ENCODE measurements around the gene RFC2. TPM values are rescaled to one million over a fixed set of nuclear protein-coding genes. Genes with fewer than 3 reads are reported as not detected.
"Not testable (repeated sequence)": the region's sequence is repeated elsewhere in the genome, so short reads cannot be mapped to it uniquely, and the experiment has no call there.

The RFC2 gene
- total and polyA plus RNA-seq, 7 experiments from 2014 or later: 12.0 to 51.7 (median 19.3) TPM

DNA sequence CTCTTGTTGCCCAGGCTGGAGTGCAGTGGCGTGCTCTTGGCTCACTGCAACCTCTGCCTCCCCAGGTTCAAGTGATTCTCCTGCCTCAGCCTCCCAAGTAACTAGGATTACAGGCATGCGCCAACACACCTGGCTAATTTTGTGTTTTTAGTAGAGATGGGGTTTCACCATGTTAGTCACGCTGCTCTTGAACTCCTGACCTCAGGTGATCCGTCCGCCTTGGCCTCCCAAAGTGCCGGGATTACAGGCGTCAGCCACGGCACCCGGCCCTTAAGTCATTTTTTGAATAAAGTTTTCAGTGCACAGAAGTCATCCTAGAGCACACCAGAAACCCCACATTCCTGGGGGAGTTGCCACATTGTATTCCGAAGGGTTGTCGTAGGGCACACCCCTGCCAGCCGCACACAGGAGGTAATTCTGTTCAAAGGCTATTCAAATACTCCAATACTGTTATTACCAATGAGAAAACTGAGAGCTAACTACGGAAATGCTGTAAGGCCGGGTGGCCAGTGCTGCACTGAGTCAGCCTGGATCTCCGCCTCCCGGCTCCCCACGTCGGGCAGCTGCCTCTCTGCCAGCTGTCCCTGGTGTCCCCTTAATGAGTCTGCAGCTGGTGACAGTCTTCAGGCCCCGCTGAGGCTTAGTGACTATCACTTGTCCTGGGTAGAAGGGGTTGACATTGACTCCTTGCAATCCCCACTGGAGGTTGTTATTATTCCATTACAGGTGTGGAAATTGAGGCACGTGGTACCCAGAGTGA, 8.6 kb upstream of the RFC2 start:
- ChIA-PET POLR2A (no interaction called here), CTCF (interaction anchor here (1.4 kb wide), 1 partner anchor 25 kb away, joined by 9 read pairs; no protein-coding TSS in a partner anchor)
- no peak for ATAC-seq
- H3K27me3 Mint-ChIP-seq: peaks cover 0 to 10% (median 4%) of the 10 kb centered on the region in 5 donors
- no peaks in the 10 kb centered on the region for H3K27me3 ChIP-seq (ENCODE audit: control insufficient read depth in 2 of 2, insufficient read depth in 2 of 2, low read length in 2 of 2)
- H3K27ac ChIP-seq (ENCODE audit: low read depth, low read length): no peak overlapping the region
- H3K4me3 ChIP-seq (ENCODE audit: low read length): no peak overlapping the region
- H3K36me3 ChIP-seq (ENCODE audit: control insufficient read depth in 2 of 3, insufficient read depth in 3 of 3, low read length in 3 of 3): no peaks in the 10 kb centered on the region
- H3K9me3 Mint-ChIP-seq: no peaks in the 10 kb centered on the region
- H3K4me1 ChIP-seq (ENCODE audit: control insufficient read depth in 2 of 2, insufficient read depth in 2 of 2, low read length in 2 of 2): no peaks in the 10 kb centered on the region
- H3K9me3 ChIP-seq (ENCODE audit: control insufficient read depth in 2 of 3, low read length in 3 of 3): no peaks in the 10 kb centered on the region
- DNase-seq: no peak
- no peak overlapping the region for H3K4me3 Mint-ChIP-seq
- intact Hi-C loops (cut with micrococcal nuclease): no loop called here
- H3K4me1 Mint-ChIP-seq: peaks cover 0 to 2% (median 0%) of the 10 kb centered on the region in 7 donors
- no peaks in the 10 kb centered on the region for H3K36me3 Mint-ChIP-seq
- H3K27ac Mint-ChIP-seq: no peak overlapping the region

DNA sequence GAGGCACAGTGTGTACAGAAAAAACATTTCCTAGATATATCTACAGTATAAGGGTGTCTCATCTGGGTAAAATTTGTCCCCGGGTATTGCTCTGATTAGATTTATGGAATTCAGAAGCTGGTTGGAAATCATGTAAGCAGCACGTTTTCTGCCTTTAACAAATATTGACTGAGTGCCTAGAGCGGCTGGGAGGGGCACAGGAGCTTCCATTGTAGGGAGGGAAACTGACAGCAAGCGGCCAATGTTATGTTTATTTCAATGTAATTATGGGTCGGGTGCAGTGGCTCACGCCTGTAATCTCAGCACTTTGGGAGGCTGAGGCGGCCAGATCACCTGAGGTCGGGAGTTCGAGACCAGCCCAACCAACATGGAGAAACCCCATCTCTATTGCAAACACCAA, 4.4 kb upstream of the RFC2 start:
- Mint-ChIP-seq H3K27ac (no peak overlapping the region), H3K4me1 (peaks cover 0 to 20% (median 10%) of the 10 kb centered on the region in 7 donors), H3K4me3 (no peak overlapping the region), H3K36me3 (peaks cover 0 to 1% (median 0%) of the 10 kb centered on the region in 5 donors), H3K27me3 (peaks cover 0 to 3% (median 0%) of the 10 kb centered on the region in 5 donors), H3K9me3 (no peaks in the 10 kb centered on the region)
- ATAC-seq: no peak
- H3K4me3 ChIP-seq (ENCODE audit: low read length): no peak overlapping the region
- CTCF ChIA-PET: no interaction called here
- POLR2A ChIA-PET: no interaction called here
- peaks cover under 1 to 2% of the 10 kb centered on the region in 2 donors for H3K4me1 ChIP-seq (ENCODE audit: control insufficient read depth in 2 of 2, insufficient read depth in 2 of 2, low read length in 2 of 2)
- DNase-seq: no peak
- intact Hi-C loops (cut with micrococcal nuclease): loop anchor here in 1 of 2 donors (10.0 kb wide), 1 partner anchor 524 kb away; the partner anchor contains the start of gene ABHD11
- H3K27me3 ChIP-seq (ENCODE audit: control insufficient read depth in 2 of 2, insufficient read depth in 2 of 2, low read length in 2 of 2): no peaks in the 10 kb centered on the region
- no peaks in the 10 kb centered on the region for H3K9me3 ChIP-seq (ENCODE audit: control insufficient read depth in 2 of 3, low read length in 3 of 3)
- H3K36me3 ChIP-seq (ENCODE audit: control insufficient read depth in 2 of 3, insufficient read depth in 3 of 3, low read length in 3 of 3): peaks cover 0 to 8% (median 0%) of the 10 kb centered on the region in 3 experiments
- H3K27ac ChIP-seq (ENCODE audit: low read depth, low read length): no peak overlapping the region

GRCh38 chr7:74256491-74257408, 2.6 kb upstream of the RFC2 start:
- H3K27me3 ChIP-seq (ENCODE audit: control insufficient read depth in 2 of 2, insufficient read depth in 2 of 2, low read length in 2 of 2): no peaks in the 10 kb centered on the region

GRCh38 chr7:74255461-74255860, 1.3 kb upstream of the RFC2 start:
- Mint-ChIP-seq H3K36me3 (peaks cover 0 to 11% (median 7%) of the 10 kb centered on the region in 5 donors), H3K27ac (peak overlapping the region in 7 of 9 donors; percentile 58 to 97 (median 92)), H3K4me3 (peak overlapping the region in 9 of 10 donors; percentile 32 to 96 (median 93)), H3K4me1 (peaks cover 0 to 34% (median 21%) of the 10 kb centered on the region in 7 donors)
- H3K9me3 Mint-ChIP-seq; H3K4me3 ChIP-seq (ENCODE audit: low read length); CTCF ChIA-PET; H3K4me1 ChIP-seq (ENCODE audit: control insufficient read depth in 2 of 2, insufficient read depth in 2 of 2, low read length in 2 of 2); DNase-seq; H3K9me3 ChIP-seq (ENCODE audit: control insufficient read depth in 2 of 3, low read length in 3 of 3); ATAC-seq; H3K27me3 Mint-ChIP-seq; H3K27me3 ChIP-seq (ENCODE audit: control insufficient read depth in 2 of 2, insufficient read depth in 2 of 2, low read length in 2 of 2): not testable (repeated sequence)
- Histone ChIP-seq H3K36me3 (ENCODE audit: control insufficient read depth in 2 of 3, insufficient read depth in 3 of 3, low read length in 3 of 3) (peaks cover 0 to 17% (median 0%) of the 10 kb centered on the region in 3 experiments), H3K27ac (ENCODE audit: low read depth, low read length) (peak overlapping the region; percentile 90)
- POLR2A ChIA-PET: interaction anchor here (1.0 kb wide), 1 partner anchor 172 kb away, joined by 4 read pairs; the partner anchor contains the start of gene LIMK1
- intact Hi-C loops (cut with micrococcal nuclease): loop anchor here (2.0 to 10.0 kb wide), 3 partner anchors 13 to 521 kb away; partner anchors contain the start of gene ABHD11 (in 1 of the 2)

More at GRCh38 chr7:74256491-74257408, 2.6 kb upstream of the RFC2 start:
- DNase-seq: no peak
- H3K9me3 Mint-ChIP-seq: no peaks in the 10 kb centered on the region
- H3K4me3 ChIP-seq (ENCODE audit: low read length): no peak overlapping the region
- no peak overlapping the region for H3K27ac ChIP-seq (ENCODE audit: low read depth, low read length)
- H3K9me3 ChIP-seq (ENCODE audit: control insufficient read depth in 2 of 3, low read length in 3 of 3): no peaks in the 10 kb centered on the region
- H3K36me3 Mint-ChIP-seq: peaks cover 0 to 4% (median 3%) of the 10 kb centered on the region in 5 donors
- ChIA-PET POLR2A (interaction anchor here (0.6 to 1.4 kb wide), 2 partner anchors 31 to 406 kb away, joined by 3 to 4 read pairs; no protein-coding TSS in a partner anchor), CTCF (no interaction called here)
- intact Hi-C loops (cut with micrococcal nuclease): loop anchor here in 1 of 2 donors (10.0 kb wide), 1 partner anchor 522 kb away; the partner anchor contains the start of gene ABHD11
- peaks cover 0 to 8% (median 0%) of the 10 kb centered on the region in 3 experiments for H3K36me3 ChIP-seq (ENCODE audit: control insufficient read depth in 2 of 3, insufficient read depth in 3 of 3, low read length in 3 of 3)
- H3K27ac Mint-ChIP-seq: peak overlapping the region in 8 of 9 donors; percentile 29 to 95 (median 65)
- no peak for ATAC-seq
- H3K4me1 ChIP-seq (ENCODE audit: control insufficient read depth in 2 of 2, insufficient read depth in 2 of 2, low read length in 2 of 2): peaks cover 6 to 8% of the 10 kb centered on the region in 2 donors
- no peaks in the 10 kb centered on the region for H3K27me3 Mint-ChIP-seq
- H3K4me1 Mint-ChIP-seq: peaks cover 0 to 32% (median 19%) of the 10 kb centered on the region in 7 donors
- H3K4me3 Mint-ChIP-seq: peak overlapping the region; percentile 14 to 94 (median 40)

- Mint-ChIP-seq H3K4me3 (peak overlapping the region; percentile 90 to 97 (median 94)), H3K36me3 (peaks cover 0 to 14% (median 9%) of the 10 kb centered on the region in 5 donors), H3K27me3 (no peaks in the 10 kb centered on the region), H3K9me3 (no peaks in the 10 kb centered on the region), H3K27ac (peak overlapping the region; percentile 88 to 97 (median 95)), H3K4me1 (peaks cover 0 to 37% (median 23%) of the 10 kb centered on the region in 7 donors)
- POLR2A ChIA-PET: interaction anchor here (0.7 to 1.2 kb wide), 3 partner anchors 14 to 171 kb away, joined by 3 to 5 read pairs (median 4); partner anchors contain the start of genes EIF4H and LIMK1
- peaks cover 0 to 22% (median 0%) of the 10 kb centered on the region in 3 experiments for H3K36me3 ChIP-seq (ENCODE audit: control insufficient read depth in 2 of 3, insufficient read depth in 3 of 3, low read length in 3 of 3)
- H3K27me3 ChIP-seq (ENCODE audit: control insufficient read depth in 2 of 2, insufficient read depth in 2 of 2, low read length in 2 of 2): no peaks in the 10 kb centered on the region
- no peaks in the 10 kb centered on the region for H3K9me3 ChIP-seq (ENCODE audit: control insufficient read depth in 2 of 3, low read length in 3 of 3)
- peak overlapping the region; percentile 90 for H3K27ac ChIP-seq (ENCODE audit: low read depth, low read length)
- intact Hi-C loops (cut with micrococcal nuclease): loop anchor here (1.0 to 10.0 kb wide), 16 partner anchors 14 to 698 kb away; partner anchors contain the start of genes ABHD11 (in 2 of the 2), CLIP2 (in 2 of the 2), EIF4H (in 2 of the 2) and GTF2I (in 2 of the 2)
- DNase-seq (peak in 1 of 9 donors; percentile 3), ATAC-seq (no peak)
- H3K4me3 ChIP-seq (ENCODE audit: low read length): peak overlapping the region; percentile 93
- H3K4me1 ChIP-seq (ENCODE audit: control insufficient read depth in 2 of 2, insufficient read depth in 2 of 2, low read length in 2 of 2): peaks cover 6 to 8% of the 10 kb centered on the region in 2 donors
- CTCF ChIA-PET: interaction anchor here (0.5 kb wide), 1 partner anchor 24 kb away, joined by 3 read pairs; no protein-coding TSS in a partner anchor
These were observed 720 bp upstream of the RFC2 start for GRCh38 chr7:74254858-74255379.
